GM23338 (cell line): ENCODE results near the gene NPFF. TPM values are rescaled to one million over a fixed set of nuclear protein-coding genes. Genes with fewer than 3 reads are reported as not detected.

Source experiments
- ATAC-seq: fragments of 200-7000 bp; cut with Tn5 transposase; 3 replicates; pipeline ENCODE4 v1.9.1; 2020
- DNase-seq: peaks from one replicate; pipeline ENCODE4 v3.0.0-alpha.2; 2015; ENCODE audit warnings: low spot score
- H2AFZ ChIP-seq: fragments of 200-600 bp; sonication (generic); 2 replicates; pipeline ENCODE4 v1.8.0; 2016; ENCODE audit warnings: antibody characterized with exemption, mild to moderate bottlenecking, moderate library complexity
- H3F3A ChIP-seq: fragments of 200-600 bp; sonication (generic); replicated peaks from 2 replicates; pipeline ENCODE4 v1.8.0; 2017; ENCODE audit warnings: antibody characterized with exemption, mixed run types, low read depth
- H3K27ac ChIP-seq: fragments of 200-600 bp; sonication (generic); 2 replicates; pipeline ENCODE4 v1.6.1; 2016; ENCODE audit warnings: low read depth
- H3K27me3 ChIP-seq: fragments of 200-600 bp; sonication (generic); 2 replicates; pipeline ENCODE4 v1.8.0; 2016; ENCODE audit warnings: mild to moderate bottlenecking, mixed run types, moderate library complexity; ENCODE audit not compliant: insufficient read depth
- H3K36me3 ChIP-seq: fragments of 200-600 bp; sonication (generic); 2 replicates; pipeline ENCODE4 v1.8.0; 2016; ENCODE audit warnings: mild to moderate bottlenecking; ENCODE audit not compliant: insufficient read depth
- H3K4me1 ChIP-seq: fragments of 200-600 bp; sonication (generic); 2 replicates; pipeline ENCODE4 v1.8.0; 2016; ENCODE audit warnings: mild to moderate bottlenecking, moderate library complexity; ENCODE audit not compliant: insufficient read depth
- H3K4me2 ChIP-seq: fragments of 200-600 bp; sonication (generic); 2 replicates; pipeline ENCODE4 v1.7.1; 2017; ENCODE audit warnings: mixed run types
- H3K4me3 ChIP-seq: fragments of 200-600 bp; sonication (generic); 2 replicates; pipeline ENCODE4 v1.6.1; 2016; ENCODE audit warnings: mixed run types
- H3K79me2 ChIP-seq: fragments of 200-600 bp; sonication (generic); replicated peaks from 2 replicates; pipeline ENCODE4 v1.8.0; 2017; ENCODE audit warnings: mild to moderate bottlenecking; ENCODE audit not compliant: insufficient read depth
- H3K9me2 ChIP-seq: fragments of 200-600 bp; sonication (generic); 2 replicates; pipeline ENCODE4 v1.8.0; 2017; ENCODE audit not compliant: insufficient read depth
- H4K20me1 ChIP-seq: fragments of 200-600 bp; sonication (generic); replicated peaks from 2 replicates; pipeline ENCODE4 v1.8.0; 2017; ENCODE audit warnings: mild to moderate bottlenecking; ENCODE audit not compliant: insufficient read depth
- H3K27ac Mint-ChIP-seq: 2 replicates; pipeline ENCODE4 v1.8.0; 2020; ENCODE audit warnings: inconsistent platforms, mild to moderate bottlenecking, moderate library complexity, mixed read lengths
- H3K27me3 Mint-ChIP-seq: 3 replicates; pipeline ENCODE4 v1.8.0; 2022; ENCODE audit warnings: low read depth, mild to moderate bottlenecking, moderate library complexity, mixed read lengths, inconsistent platforms; ENCODE audit not compliant: insufficient read depth, poor library complexity
- H3K36me3 Mint-ChIP-seq: 3 replicates; pipeline ENCODE4 v1.8.0; 2021; ENCODE audit warnings: low read depth, mild to moderate bottlenecking, inconsistent platforms, moderate library complexity, mixed read lengths
- H3K4me1 Mint-ChIP-seq: 3 replicates; pipeline ENCODE4 v1.8.0; 2020; ENCODE audit warnings: mild to moderate bottlenecking, inconsistent platforms, mixed read lengths
- H3K4me3 Mint-ChIP-seq: 3 replicates; pipeline ENCODE4 v1.8.0; 2021; ENCODE audit warnings: moderate library complexity, mild to moderate bottlenecking, inconsistent platforms, mixed read lengths
- H3K9me3 Mint-ChIP-seq: 3 replicates; pipeline ENCODE4 v1.8.0; 2020; ENCODE audit warnings: moderate library complexity, mild to moderate bottlenecking, inconsistent platforms, mixed read lengths
- CREB1 ChIP-seq: fragments of 250-450 bp; sonication (Bioruptor Pico); IDR thresholded peaks from 2 replicates; pipeline ENCODE4 v1.5.0; 2020; ENCODE audit warnings: low read depth, mild to moderate bottlenecking, moderate library complexity
- EZH2phosphoT487 ChIP-seq: fragments of 200-600 bp; sonication (generic); IDR thresholded peaks from one replicate; pipeline ENCODE4 v1.8.1; 2018; ENCODE audit warnings: antibody characterized with exemption; ENCODE audit not compliant: unreplicated experiment
- JUNB ChIP-seq: IDR thresholded peaks from one replicate; pipeline ENCODE4 v1.6.1; 2016; ENCODE audit warnings: antibody characterized with exemption; ENCODE audit not compliant: unreplicated experiment
- NANOG ChIP-seq: IDR thresholded peaks from 2 replicates; pipeline ENCODE4 v1.6.1; 2016; ENCODE audit warnings: antibody characterized with exemption, borderline replicate concordance
- POLR2AphosphoS5 ChIP-seq: IDR thresholded peaks from 2 replicates; pipeline ENCODE4 v1.6.1; 2016; ENCODE audit warnings: antibody characterized with exemption, low read depth
- STAT1 ChIP-seq: IDR thresholded peaks from one replicate; pipeline ENCODE4 v1.6.1; 2016; ENCODE audit warnings: antibody characterized with exemption; ENCODE audit not compliant: unreplicated experiment
- ZNF114 ChIP-seq: fragments of 250-450 bp; sonication (Bioruptor Pico); IDR thresholded peaks from 2 replicates; pipeline ENCODE4 v1.5.0; 2020; ENCODE audit warnings: mild to moderate bottlenecking, moderate library complexity
- ZNF331 ChIP-seq: fragments of 250-450 bp; sonication (Bioruptor Pico); IDR thresholded peaks from 2 replicates; pipeline ENCODE4 v1.5.0; 2020; ENCODE audit warnings: low read depth, mild to moderate bottlenecking, moderate library complexity
- polyA plus RNA-seq: library from polyadenylated mRNA; unstranded; fragments of >200 nt; fragmentation: Nextera tagmentation; extraction: Ambion mirVana; gene quantifications from 2 replicates; pipeline ENCODE4 v1.2.1, GENCODE V29; 2016
- total RNA-seq: library from RNA; depleted of rRNA; stranded (reverse); fragments of >200 nt; shearing (Covaris generic); gene quantifications from 2 replicates; pipeline ENCODE4 v1.2.3, GENCODE V29; 2014
- TF ChIP-seq, protein P1 (sequence below): IDR thresholded peaks from one replicate; pipeline ENCODE4 v1.6.1; 2018; ENCODE audit warnings: antibody characterized with exemption; ENCODE audit not compliant: unreplicated experiment
- TF ChIP-seq, protein P2 (sequence below), 2 experiments: fragments of 200-600 bp in 1 of 2; sonication (generic) in 1 of 2; conservative IDR thresholded peaks; 2 replicates each; pipeline versions ENCODE4 v1.5.1 to v1.6.1; 2016 to 2017; ENCODE audit warnings: antibody characterized with exemption in 2 of 2, low read depth in 2 of 2, mild to moderate bottlenecking in 2 of 2, moderate library complexity in 1 of 2
- TF ChIP-seq, protein P3 (sequence below): IDR thresholded peaks from 2 replicates; pipeline ENCODE4 v1.6.1; 2016; ENCODE audit warnings: antibody characterized with exemption

NPFF gene
- total and polyA plus RNA-seq, 2 experiments from 2014 or later = 0.69 to 0.71 TPM

DNA sequence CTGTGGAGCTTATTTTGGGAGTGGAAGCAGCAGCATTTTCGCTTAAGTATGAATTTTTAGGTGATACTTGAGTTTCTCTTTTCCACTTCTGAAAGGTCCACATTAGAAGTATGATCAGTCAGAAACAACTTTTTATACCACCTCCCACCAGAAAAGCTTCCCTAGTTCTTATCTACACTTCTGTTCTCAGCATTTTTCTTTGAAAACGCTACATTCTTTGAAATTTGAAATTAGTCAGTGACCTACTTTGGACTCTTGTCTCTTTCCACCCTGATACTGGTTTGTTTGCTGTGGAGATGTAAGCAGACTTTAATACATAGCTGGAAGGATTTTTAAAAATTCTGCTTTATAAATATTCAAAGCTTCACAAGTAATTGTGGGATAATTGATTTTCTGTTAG, 33.2 kb downstream of the NPFF start (continued):
- TF ChIP-seq, protein P1, sequence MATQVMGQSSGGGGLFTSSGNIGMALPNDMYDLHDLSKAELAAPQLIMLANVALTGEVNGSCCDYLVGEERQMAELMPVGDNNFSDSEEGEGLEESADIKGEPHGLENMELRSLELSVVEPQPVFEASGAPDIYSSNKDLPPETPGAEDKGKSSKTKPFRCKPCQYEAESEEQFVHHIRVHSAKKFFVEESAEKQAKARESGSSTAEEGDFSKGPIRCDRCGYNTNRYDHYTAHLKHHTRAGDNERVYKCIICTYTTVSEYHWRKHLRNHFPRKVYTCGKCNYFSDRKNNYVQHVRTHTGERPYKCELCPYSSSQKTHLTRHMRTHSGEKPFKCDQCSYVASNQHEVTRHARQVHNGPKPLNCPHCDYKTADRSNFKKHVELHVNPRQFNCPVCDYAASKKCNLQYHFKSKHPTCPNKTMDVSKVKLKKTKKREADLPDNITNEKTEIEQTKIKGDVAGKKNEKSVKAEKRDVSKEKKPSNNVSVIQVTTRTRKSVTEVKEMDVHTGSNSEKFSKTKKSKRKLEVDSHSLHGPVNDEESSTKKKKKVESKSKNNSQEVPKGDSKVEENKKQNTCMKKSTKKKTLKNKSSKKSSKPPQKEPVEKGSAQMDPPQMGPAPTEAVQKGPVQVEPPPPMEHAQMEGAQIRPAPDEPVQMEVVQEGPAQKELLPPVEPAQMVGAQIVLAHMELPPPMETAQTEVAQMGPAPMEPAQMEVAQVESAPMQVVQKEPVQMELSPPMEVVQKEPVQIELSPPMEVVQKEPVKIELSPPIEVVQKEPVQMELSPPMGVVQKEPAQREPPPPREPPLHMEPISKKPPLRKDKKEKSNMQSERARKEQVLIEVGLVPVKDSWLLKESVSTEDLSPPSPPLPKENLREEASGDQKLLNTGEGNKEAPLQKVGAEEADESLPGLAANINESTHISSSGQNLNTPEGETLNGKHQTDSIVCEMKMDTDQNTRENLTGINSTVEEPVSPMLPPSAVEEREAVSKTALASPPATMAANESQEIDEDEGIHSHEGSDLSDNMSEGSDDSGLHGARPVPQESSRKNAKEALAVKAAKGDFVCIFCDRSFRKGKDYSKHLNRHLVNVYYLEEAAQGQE = no peak
- no peak for TF ChIP-seq JUNB

DNA sequence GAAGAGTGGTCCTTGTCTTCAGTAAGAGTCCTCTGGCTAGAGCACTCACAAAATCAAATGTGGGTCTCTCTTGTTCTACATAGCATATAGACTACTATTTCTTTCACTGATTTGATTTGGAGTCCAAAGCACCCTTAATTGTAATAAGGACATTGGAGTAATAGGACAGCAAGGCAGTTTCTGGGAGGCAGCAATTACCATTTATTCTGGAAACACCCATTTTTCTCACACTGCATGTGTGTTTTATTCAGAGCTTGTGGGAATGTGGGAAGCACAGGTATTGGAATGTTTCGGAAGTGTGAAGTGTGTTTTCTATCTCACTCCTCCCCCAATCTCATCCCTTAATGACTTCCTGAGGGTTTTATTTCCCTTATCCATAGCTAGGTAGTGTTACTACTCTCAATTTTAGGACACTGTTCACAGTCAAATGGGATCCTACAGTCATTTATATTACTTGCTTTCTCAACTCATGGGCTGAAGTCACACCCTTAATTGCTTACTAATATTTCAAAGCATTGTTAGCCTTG, 35.2 kb downstream of the NPFF start:
- H3K27ac Mint-ChIP-seq = no peak overlapping the region
- TF ChIP-seq ZNF114 (CRISPR knock-in tag) = no peak
- TF ChIP-seq, protein P1 = no peak
- TF ChIP-seq EZH2phosphoT487 = no peak
- no peak for TF ChIP-seq CREB1 (CRISPR knock-in tag)
- no peak for TF ChIP-seq NANOG
- TF ChIP-seq, protein P2, sequence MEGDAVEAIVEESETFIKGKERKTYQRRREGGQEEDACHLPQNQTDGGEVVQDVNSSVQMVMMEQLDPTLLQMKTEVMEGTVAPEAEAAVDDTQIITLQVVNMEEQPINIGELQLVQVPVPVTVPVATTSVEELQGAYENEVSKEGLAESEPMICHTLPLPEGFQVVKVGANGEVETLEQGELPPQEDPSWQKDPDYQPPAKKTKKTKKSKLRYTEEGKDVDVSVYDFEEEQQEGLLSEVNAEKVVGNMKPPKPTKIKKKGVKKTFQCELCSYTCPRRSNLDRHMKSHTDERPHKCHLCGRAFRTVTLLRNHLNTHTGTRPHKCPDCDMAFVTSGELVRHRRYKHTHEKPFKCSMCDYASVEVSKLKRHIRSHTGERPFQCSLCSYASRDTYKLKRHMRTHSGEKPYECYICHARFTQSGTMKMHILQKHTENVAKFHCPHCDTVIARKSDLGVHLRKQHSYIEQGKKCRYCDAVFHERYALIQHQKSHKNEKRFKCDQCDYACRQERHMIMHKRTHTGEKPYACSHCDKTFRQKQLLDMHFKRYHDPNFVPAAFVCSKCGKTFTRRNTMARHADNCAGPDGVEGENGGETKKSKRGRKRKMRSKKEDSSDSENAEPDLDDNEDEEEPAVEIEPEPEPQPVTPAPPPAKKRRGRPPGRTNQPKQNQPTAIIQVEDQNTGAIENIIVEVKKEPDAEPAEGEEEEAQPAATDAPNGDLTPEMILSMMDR (conservative IDR thresholded peaks at IDR 0.05; ENCODE audit: low read depth in 2 of 2) = no peak
- no peak for TF ChIP-seq ZNF331 (CRISPR knock-in tag)
- no peak for TF ChIP-seq POLR2AphosphoS5
- no peak for TF ChIP-seq STAT1
- TF ChIP-seq, protein P3, sequence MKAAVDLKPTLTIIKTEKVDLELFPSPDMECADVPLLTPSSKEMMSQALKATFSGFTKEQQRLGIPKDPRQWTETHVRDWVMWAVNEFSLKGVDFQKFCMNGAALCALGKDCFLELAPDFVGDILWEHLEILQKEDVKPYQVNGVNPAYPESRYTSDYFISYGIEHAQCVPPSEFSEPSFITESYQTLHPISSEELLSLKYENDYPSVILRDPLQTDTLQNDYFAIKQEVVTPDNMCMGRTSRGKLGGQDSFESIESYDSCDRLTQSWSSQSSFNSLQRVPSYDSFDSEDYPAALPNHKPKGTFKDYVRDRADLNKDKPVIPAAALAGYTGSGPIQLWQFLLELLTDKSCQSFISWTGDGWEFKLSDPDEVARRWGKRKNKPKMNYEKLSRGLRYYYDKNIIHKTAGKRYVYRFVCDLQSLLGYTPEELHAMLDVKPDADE = no peak

More for the DNA sequence above, 35.2 kb downstream of the NPFF start:
- Mint-ChIP-seq H3K36me3 (peaks cover 100% of the 10 kb centered on the region), H3K4me1 (peaks cover 44% of the 10 kb centered on the region), H3K27me3 (peaks cover 2% of the 10 kb centered on the region), H3K4me3 (no peak overlapping the region), H3K9me3 (no peaks in the 10 kb centered on the region)
- DNase-seq = no peak
- no peaks in the 10 kb centered on the region for H3K27me3 ChIP-seq
- ATAC-seq = no peak
- peaks cover 73% of the 10 kb centered on the region for H4K20me1 ChIP-seq
- no peak overlapping the region for H3K4me3 ChIP-seq
- H2AFZ ChIP-seq = no peak overlapping the region
- peaks cover 89% of the 10 kb centered on the region for H3K36me3 ChIP-seq
- H3K27ac ChIP-seq = peak overlapping the region; percentile 20; the same call in 1 of the 2 replicates
- peaks cover 44% of the 10 kb centered on the region for H3F3A ChIP-seq
- peaks cover 21% of the 10 kb centered on the region for H3K4me1 ChIP-seq
- H3K79me2 ChIP-seq = peaks cover 66% of the 10 kb centered on the region
- no peaks in the 10 kb centered on the region for H3K9me2 ChIP-seq
- H3K4me2 ChIP-seq = no peak overlapping the region
